HFFc6 (cell line): ENCODE results near the gene BMP5. TPM values are rescaled to one million over a fixed set of nuclear protein-coding genes. Genes with fewer than 3 reads are reported as not detected.
"Not testable (repeated sequence)": the region's sequence is repeated elsewhere in the genome, so short reads cannot be mapped to it uniquely, and the experiment has no call there.

ENCODE experiments used
- DNase-seq: peaks from one replicate; pipeline ENCODE4 v3.0.0-alpha.2; 2018
- H3K27ac Mint-ChIP-seq: 2 replicates; pipeline ENCODE4 v1.8.0; 2020; ENCODE audit warnings: mild to moderate bottlenecking, mixed read lengths
- H3K27me3 Mint-ChIP-seq: 2 replicates; pipeline ENCODE4 v1.8.0; 2021; ENCODE audit warnings: mild to moderate bottlenecking, moderate library complexity, mixed read lengths; ENCODE audit not compliant: insufficient read depth
- H3K36me3 Mint-ChIP-seq: 2 replicates; pipeline ENCODE4 v1.8.0; 2021; ENCODE audit warnings: low read depth, mixed read lengths
- H3K4me1 Mint-ChIP-seq: 2 replicates; pipeline ENCODE4 v1.8.0; 2020; ENCODE audit warnings: low read depth, mixed read lengths
- H3K4me3 Mint-ChIP-seq: 2 replicates; pipeline ENCODE4 v1.8.0; 2020; ENCODE audit warnings: mild to moderate bottlenecking, moderate library complexity, mixed read lengths
- H3K9me3 Mint-ChIP-seq: 2 replicates; pipeline ENCODE4 v1.8.0; 2020; ENCODE audit warnings: mild to moderate bottlenecking, mixed read lengths
- CTCF ChIP-seq: fragments of 200-600 bp; sonication (generic); IDR thresholded peaks from 2 replicates; pipeline ENCODE4 v1.5.0; 2021; ENCODE audit warnings: antibody characterized with exemption, mild to moderate bottlenecking
- total RNA-seq, 6 experiments: library from RNA; stranded (reverse); fragmentation: NEBNext Ultra II Directional; extraction: Animal tissue kit (Norgen Biotek cat#: 25700); gene quantifications; 2 replicates in 1 of 6; 3 replicates in 5 of 6; pipeline ENCODE4 v1.2.3, GENCODE V29; 2021

BMP5 gene
- total RNA-seq, 6 experiments from 2014 or later: not detected

- H3K4me1 Mint-ChIP-seq: peaks cover 37% of the 10 kb centered on the region
- no peaks in the 10 kb centered on the region for H3K36me3 Mint-ChIP-seq
These were observed 40.8 kb upstream of the BMP5 start for GRCh38 chr6:55916188-55916587.

GRCh38 chr6:55913228-55914195 lies 38.1 kb upstream of the BMP5 start:
- Mint-ChIP-seq H3K4me3 (no peak overlapping the region), H3K36me3 (no peaks in the 10 kb centered on the region), H3K4me1 (peaks cover 24% of the 10 kb centered on the region), H3K27me3 (peaks cover 2% of the 10 kb centered on the region; the same call in 1 of the 2 replicates), H3K27ac (no peak overlapping the region), H3K9me3 (no peaks in the 10 kb centered on the region)
- no peak for TF ChIP-seq CTCF
- no peak for DNase-seq

More at GRCh38 chr6:55916188-55916587, 40.8 kb upstream of the BMP5 start:
- Mint-ChIP-seq H3K4me3 (no peak overlapping the region), H3K9me3 (no peaks in the 10 kb centered on the region), H3K27ac (no peak overlapping the region), H3K27me3 (peaks cover 7% of the 10 kb centered on the region; the same call in 1 of the 2 replicates)
- no peak for TF ChIP-seq CTCF
- peak; percentile 31 for DNase-seq

- H3K9me3 Mint-ChIP-seq: not testable (repeated sequence)
These were observed 35.1 kb upstream of the BMP5 start for GRCh38 chr6:55910466-55910865.

GRCh38 chr6:55909911-55910310 lies 34.5 kb upstream of the BMP5 start:
- not testable (repeated sequence) for DNase-seq, H3K27ac Mint-ChIP-seq, H3K27me3 Mint-ChIP-seq

More at GRCh38 chr6:55910466-55910865, 35.1 kb upstream of the BMP5 start:
- H3K36me3 Mint-ChIP-seq, H3K27ac Mint-ChIP-seq, H3K27me3 Mint-ChIP-seq, DNase-seq, H3K4me3 Mint-ChIP-seq, H3K4me1 Mint-ChIP-seq: not testable (repeated sequence)

GRCh38 chr6:55902796-55903195 lies 27.4 kb upstream of the BMP5 start:
- H3K27ac Mint-ChIP-seq: no peak overlapping the region
- no peaks in the 10 kb centered on the region for H3K9me3 Mint-ChIP-seq

More at GRCh38 chr6:55909911-55910310, 34.5 kb upstream of the BMP5 start:
- not testable (repeated sequence) for H3K4me3 Mint-ChIP-seq, H3K36me3 Mint-ChIP-seq, H3K4me1 Mint-ChIP-seq, H3K9me3 Mint-ChIP-seq

GRCh38 chr6:55901765-55902270 lies 26.4 kb upstream of the BMP5 start:
- DNase-seq: no peak
- TF ChIP-seq CTCF: no peak
- H3K36me3 Mint-ChIP-seq: no peaks in the 10 kb centered on the region
- H3K9me3 Mint-ChIP-seq: no peaks in the 10 kb centered on the region
- no peak overlapping the region for H3K27ac Mint-ChIP-seq
- peaks cover 3% of the 10 kb centered on the region; the same call in 1 of the 2 replicates for H3K27me3 Mint-ChIP-seq
- H3K4me3 Mint-ChIP-seq: no peak overlapping the region
- H3K4me1 Mint-ChIP-seq: peaks cover 26% of the 10 kb centered on the region

More at GRCh38 chr6:55902796-55903195, 27.4 kb upstream of the BMP5 start:
- Mint-ChIP-seq H3K4me1 (peaks cover 20% of the 10 kb centered on the region), H3K27me3 (no peaks in the 10 kb centered on the region; the same call in 1 of the 2 replicates), H3K4me3 (no peak overlapping the region), H3K36me3 (no peaks in the 10 kb centered on the region)
- DNase-seq: no peak
- TF ChIP-seq CTCF: no peak
